OCI-LY7 (cell line): Measurements from ENCODE around the gene GLB1L3. TPM values are rescaled to one million over a fixed set of nuclear protein-coding genes. Genes with fewer than 3 reads are reported as not detected.

Source experiments
- BruUV-seq: library from RNA; stranded (reverse); fragments of 400-500 nt; replicated peaks from 2 replicates; lab custom pipeline; 2021; lab: Mats Ljungman, UMichigan
- CTCF ChIA-PET: fragments of 300-600 bp; sonication (Branson Sonifier 250); formaldehyde crosslinking; loops from one replicate; lab custom pipeline; 2022; ENCODE audit warnings: antibody characterized with exemption; ENCODE audit not compliant: unreplicated experiment; lab: Charles Lee
- POLR2A ChIA-PET: fragments of 300-600 bp; sonication (Branson Sonifier 250); formaldehyde crosslinking; loops from one replicate; lab custom pipeline; 2022; ENCODE audit warnings: antibody characterized with exemption; lab: Charles Lee
- DNase-seq: peaks from one replicate; pipeline ENCODE4 v3.0.0-alpha.2; 2015; ENCODE audit warnings: low spot score
- H2AFZ ChIP-seq: fragments of 200-600 bp; sonication (generic), shearing (Covaris generic); 2 replicates; pipeline ENCODE4 v1.6.1; 2014; ENCODE audit warnings: mild to moderate bottlenecking, antibody characterized with exemption, low read length, moderate library complexity
- H3K27ac ChIP-seq: fragments of 200-600 bp; sonication (generic); 2 replicates; pipeline ENCODE4 v1.5.1; 2014; ENCODE audit warnings: mixed run types, low read depth, mild to moderate bottlenecking, moderate library complexity, low read length, inconsistent platforms; ENCODE audit not compliant: poor library complexity, severe bottlenecking
- H3K36me3 ChIP-seq: fragments of 200-600 bp; sonication (generic); 2 replicates; pipeline ENCODE4 v1.6.1; 2014; ENCODE audit warnings: mild to moderate bottlenecking, antibody characterized with exemption, low read length, moderate library complexity, mixed read lengths; ENCODE audit not compliant: insufficient read depth
- H3K4me1 ChIP-seq: fragments of 200-600 bp; sonication (generic); 2 replicates; pipeline ENCODE4 v1.5.1; 2014; ENCODE audit warnings: mild to moderate bottlenecking, low read length; ENCODE audit not compliant: insufficient read depth, poor library complexity, severe bottlenecking
- H3K4me2 ChIP-seq: fragments of 200-600 bp; sonication (generic); 2 replicates; pipeline ENCODE4 v1.6.1; 2014; ENCODE audit warnings: mild to moderate bottlenecking, low read length
- H3K4me3 ChIP-seq: fragments of 200-600 bp; sonication (generic); 2 replicates; pipeline ENCODE4 v1.5.1; 2014; ENCODE audit warnings: mild to moderate bottlenecking, low read depth, low read length; ENCODE audit not compliant: poor library complexity, severe bottlenecking
- H3K79me2 ChIP-seq: fragments of 200-600 bp; sonication (generic); 2 replicates; pipeline ENCODE4 v1.6.1; 2016; ENCODE audit warnings: low read depth, mild to moderate bottlenecking, low read length, moderate library complexity, mixed read lengths; ENCODE audit not compliant: insufficient read depth
- H3K9me2 ChIP-seq: fragments of 200-600 bp; sonication (generic); 2 replicates; pipeline ENCODE4 v1.6.1; 2016; ENCODE audit warnings: mild to moderate bottlenecking, low read length, mixed read lengths; ENCODE audit not compliant: insufficient read depth
- H3K9me3 ChIP-seq: fragments of 200-600 bp; sonication (generic); 2 replicates; pipeline ENCODE4 v1.6.1; 2014; ENCODE audit warnings: mild to moderate bottlenecking, mixed run types, low read length, mixed read lengths
- H4K20me1 ChIP-seq: fragments of 200-600 bp; sonication (generic); 2 replicates; pipeline ENCODE4 v1.6.1; 2014; ENCODE audit warnings: mild to moderate bottlenecking, antibody characterized with exemption, low read length, moderate library complexity, mixed read lengths; ENCODE audit not compliant: insufficient read depth
- EZH2phosphoT487 ChIP-seq: fragments of 200-600 bp; sonication (generic); IDR thresholded peaks from 2 replicates; pipeline ENCODE4 v1.6.1; 2018; ENCODE audit warnings: low read depth, borderline replicate concordance, mild to moderate bottlenecking, mixed run types, antibody characterized with exemption, low read length, moderate library complexity, mixed read lengths
- intact Hi-C: fragments of 100-400 bp; cut with micrococcal nuclease; formaldehyde crosslinking; loops from one replicate; pipeline ENCODE4 v1.10.0; 2022; ENCODE audit not compliant: unreplicated experiment
- total RNA-seq, 2 experiments: library from RNA; depleted of rRNA in 1 of 2; stranded (reverse); fragments of >200 nt in 1 of 2; shearing (Covaris generic) in 1 of 2; gene quantifications; 2 replicates each; pipeline ENCODE4 v1.2.3, GENCODE V29; 2014 to 2022
- TF ChIP-seq, protein P1 (sequence below): fragments of 200-600 bp; sonication (generic); conservative IDR thresholded peaks from 2 replicates; pipeline ENCODE4 v1.5.1; 2014; ENCODE audit warnings: mild to moderate bottlenecking, antibody characterized with exemption, low read length, moderate library complexity, mixed read lengths

The GLB1L3 gene
- total RNA-seq, 2 experiments from 2014 or later, result not detected

DNA sequence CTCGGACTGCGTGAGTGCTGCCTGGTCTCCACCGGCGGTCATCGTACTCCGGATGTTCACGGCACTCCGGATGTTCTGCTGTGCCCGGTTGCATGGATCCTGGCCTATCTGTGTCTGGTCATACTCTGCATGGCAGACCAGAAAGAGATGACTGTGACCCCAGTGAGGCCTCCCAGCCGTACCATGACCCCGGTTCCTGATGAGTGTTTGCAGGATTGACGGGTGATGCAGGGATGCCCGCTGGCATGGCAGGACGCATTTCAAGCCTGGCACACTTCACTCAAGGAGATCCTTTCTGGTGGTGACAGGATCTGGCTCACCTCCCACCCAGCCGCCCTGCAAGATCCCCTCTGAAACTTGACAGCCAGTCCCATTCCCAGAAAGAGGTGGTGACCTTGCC is 61.9 kb downstream of the GLB1L3 start:
- DNase-seq, result no peak
- no peaks in the 10 kb centered on the region for H3K4me1 ChIP-seq
- H3K36me3 ChIP-seq, result no peaks in the 10 kb centered on the region
- POLR2A ChIA-PET, result no interaction called here
- no peak overlapping the region for H3K27ac ChIP-seq
- no peaks in the 10 kb centered on the region for H3K9me3 ChIP-seq
- CTCF ChIA-PET, result no interaction called here
- no TSS peak for BruUV-seq
- no peaks in the 10 kb centered on the region for H4K20me1 ChIP-seq
- H3K9me2 ChIP-seq, result no peaks in the 10 kb centered on the region
- H3K79me2 ChIP-seq, result no peaks in the 10 kb centered on the region
- no peak overlapping the region for H3K4me3 ChIP-seq
- TF ChIP-seq, protein P1, sequence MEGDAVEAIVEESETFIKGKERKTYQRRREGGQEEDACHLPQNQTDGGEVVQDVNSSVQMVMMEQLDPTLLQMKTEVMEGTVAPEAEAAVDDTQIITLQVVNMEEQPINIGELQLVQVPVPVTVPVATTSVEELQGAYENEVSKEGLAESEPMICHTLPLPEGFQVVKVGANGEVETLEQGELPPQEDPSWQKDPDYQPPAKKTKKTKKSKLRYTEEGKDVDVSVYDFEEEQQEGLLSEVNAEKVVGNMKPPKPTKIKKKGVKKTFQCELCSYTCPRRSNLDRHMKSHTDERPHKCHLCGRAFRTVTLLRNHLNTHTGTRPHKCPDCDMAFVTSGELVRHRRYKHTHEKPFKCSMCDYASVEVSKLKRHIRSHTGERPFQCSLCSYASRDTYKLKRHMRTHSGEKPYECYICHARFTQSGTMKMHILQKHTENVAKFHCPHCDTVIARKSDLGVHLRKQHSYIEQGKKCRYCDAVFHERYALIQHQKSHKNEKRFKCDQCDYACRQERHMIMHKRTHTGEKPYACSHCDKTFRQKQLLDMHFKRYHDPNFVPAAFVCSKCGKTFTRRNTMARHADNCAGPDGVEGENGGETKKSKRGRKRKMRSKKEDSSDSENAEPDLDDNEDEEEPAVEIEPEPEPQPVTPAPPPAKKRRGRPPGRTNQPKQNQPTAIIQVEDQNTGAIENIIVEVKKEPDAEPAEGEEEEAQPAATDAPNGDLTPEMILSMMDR, result no peak
- TF ChIP-seq EZH2phosphoT487, result no peak
- no peak overlapping the region for H2AFZ ChIP-seq
- intact Hi-C loops, result no loop called here
- H3K4me2 ChIP-seq, result no peak overlapping the region

DNA sequence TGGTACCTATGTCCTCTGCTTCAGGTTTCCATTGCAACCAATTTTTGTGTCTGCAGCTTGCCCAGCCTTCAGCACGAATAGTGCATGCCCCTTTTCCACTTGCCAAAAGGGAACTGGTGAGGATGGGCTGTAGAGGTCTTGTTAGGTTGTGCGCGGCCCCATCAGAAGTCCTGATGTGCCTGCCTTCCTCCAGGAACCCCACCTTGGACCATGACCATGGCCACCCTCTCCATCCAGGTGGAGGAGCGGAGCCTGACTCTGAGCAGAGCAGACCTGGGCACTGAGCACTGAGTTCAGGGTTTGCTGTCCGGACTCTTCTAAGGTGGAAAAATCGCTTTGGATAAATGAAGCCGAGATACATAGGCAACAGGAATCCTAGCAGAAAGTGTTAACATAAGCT is 62.5 kb downstream of the GLB1L3 start:
- Histone ChIP-seq H3K36me3 (no peaks in the 10 kb centered on the region), H2AFZ (no peak overlapping the region), H3K4me1 (no peaks in the 10 kb centered on the region), H3K9me3 (no peaks in the 10 kb centered on the region), H3K9me2 (no peaks in the 10 kb centered on the region), H3K4me2 (no peak overlapping the region), H3K79me2 (no peaks in the 10 kb centered on the region), H3K4me3 (no peak overlapping the region), H3K27ac (no peak overlapping the region), H4K20me1 (no peaks in the 10 kb centered on the region)
- ChIA-PET CTCF (no interaction called here), POLR2A (no interaction called here)
- intact Hi-C loops, result no loop called here
- DNase-seq, result no peak
- TF ChIP-seq EZH2phosphoT487, result no peak
- TF ChIP-seq, protein P1, result no peak
- BruUV-seq, result no TSS peak

DNA sequence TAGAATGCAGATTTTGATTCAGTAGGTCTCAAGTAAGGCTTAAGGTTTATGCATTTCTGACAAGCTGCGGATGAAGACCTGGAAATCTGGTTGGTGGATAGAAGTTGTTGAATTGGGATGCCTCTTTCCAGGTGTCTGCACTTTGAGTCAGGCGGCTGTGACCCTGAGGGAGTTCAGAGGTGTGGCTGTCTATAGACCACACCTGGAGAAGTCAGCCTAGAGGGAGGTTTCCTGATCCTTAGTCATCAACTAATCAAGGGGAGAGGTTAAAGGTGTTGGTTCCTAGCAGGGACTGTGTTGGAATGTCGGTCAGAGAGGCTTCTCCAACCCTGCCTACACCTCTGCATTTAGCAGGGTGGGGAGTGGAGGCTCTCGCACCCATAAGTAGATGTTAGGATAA is 63.6 kb downstream of the GLB1L3 start:
- H3K4me1 ChIP-seq, result no peaks in the 10 kb centered on the region
- CTCF ChIA-PET, result no interaction called here
- no peak overlapping the region for H2AFZ ChIP-seq
- H3K27ac ChIP-seq, result no peak overlapping the region
- BruUV-seq, result no TSS peak
- no peak for TF ChIP-seq EZH2phosphoT487
- TF ChIP-seq, protein P1, result no peak
- H3K4me3 ChIP-seq, result no peak overlapping the region
- intact Hi-C loops, result no loop called here
- no peak for DNase-seq
- H3K36me3 ChIP-seq, result no peaks in the 10 kb centered on the region
- POLR2A ChIA-PET, result no interaction called here
- H4K20me1 ChIP-seq, result no peaks in the 10 kb centered on the region
- H3K4me2 ChIP-seq, result no peak overlapping the region
- H3K9me3 ChIP-seq, result no peaks in the 10 kb centered on the region
- H3K9me2 ChIP-seq, result no peaks in the 10 kb centered on the region
- no peaks in the 10 kb centered on the region for H3K79me2 ChIP-seq
